H9 (cell line): ENCODE results near the gene WNT9A. TPM values are rescaled to one million over a fixed set of nuclear protein-coding genes. Genes with fewer than 3 reads are reported as not detected.

Experiments
- DNase-seq: peaks from one replicate; pipeline ENCODE4 v3.0.0-alpha.2; 2017
- H2AFZ ChIP-seq: one replicate; pipeline ENCODE4 v1.6.1; 2013; ENCODE audit warnings: mild to moderate bottlenecking, low read length, control low read depth, moderate library complexity
- H2AK5ac ChIP-seq: 2 replicates; pipeline ENCODE4 v1.6.1; 2013; ENCODE audit warnings: low read length, control low read depth, mixed read lengths; ENCODE audit not compliant: insufficient read length
- H2BK120ac ChIP-seq: one replicate; pipeline ENCODE4 v1.6.1; 2013; ENCODE audit warnings: low read depth, mild to moderate bottlenecking, low read length, control low read depth, inconsistent platforms; ENCODE audit not compliant: poor library complexity, severe bottlenecking
- H2BK12ac ChIP-seq: 2 replicates; pipeline ENCODE4 v1.6.1; 2013; ENCODE audit warnings: low read length, control low read depth, mixed read lengths, low read depth; ENCODE audit not compliant: insufficient read length
- H2BK15ac ChIP-seq: 2 replicates; pipeline ENCODE4 v1.6.1; 2013; ENCODE audit warnings: low read depth, low read length, control low read depth
- H2BK20ac ChIP-seq: one replicate; pipeline ENCODE4 v1.6.1; 2013; ENCODE audit warnings: low read depth, mild to moderate bottlenecking, low read length, control low read depth, inconsistent platforms; ENCODE audit not compliant: poor library complexity, severe bottlenecking
- H2BK5ac ChIP-seq: 2 replicates; pipeline ENCODE4 v1.6.1; 2013; ENCODE audit warnings: low read length, control low read depth, mixed read lengths; ENCODE audit not compliant: insufficient read length
- H3K14ac ChIP-seq: 2 replicates; pipeline ENCODE4 v1.6.1; 2013; ENCODE audit warnings: low read length, control low read depth; ENCODE audit not compliant: insufficient read depth
- H3K18ac ChIP-seq: 2 replicates; pipeline ENCODE4 v1.6.1; 2013; ENCODE audit warnings: low read depth, mild to moderate bottlenecking, mixed read lengths, low read length, control low read depth; ENCODE audit not compliant: insufficient read length
- H3K23ac ChIP-seq: 2 replicates; pipeline ENCODE4 v1.6.1; 2013; ENCODE audit warnings: low read length, control low read depth, mixed read lengths, low read depth; ENCODE audit not compliant: insufficient read length
- H3K23me2 ChIP-seq: 2 replicates; pipeline ENCODE4 v1.6.1; 2013; ENCODE audit warnings: low read depth, mild to moderate bottlenecking, mixed read lengths, low read length, control low read depth; ENCODE audit not compliant: insufficient read length, poor library complexity, severe bottlenecking
- H3K27ac ChIP-seq: 2 replicates; pipeline ENCODE4 v1.5.1; 2013; ENCODE audit warnings: low read length, control low read depth, mixed read lengths, low read depth; ENCODE audit not compliant: insufficient read length
- H3K27me3 ChIP-seq: 2 replicates; pipeline ENCODE4 v1.6.1; 2013; ENCODE audit warnings: low read length, control low read depth, inconsistent platforms; ENCODE audit not compliant: insufficient read depth
- H3K4ac ChIP-seq: 2 replicates; pipeline ENCODE4 v1.6.1; 2013; ENCODE audit warnings: low read depth, mild to moderate bottlenecking, control low read depth, inconsistent platforms, low read length, moderate library complexity
- H3K4me1 ChIP-seq: 2 replicates; pipeline ENCODE4 v1.6.1; 2013; ENCODE audit warnings: low read length, control low read depth, inconsistent platforms; ENCODE audit not compliant: insufficient read depth
- H3K4me2 ChIP-seq: 2 replicates; pipeline ENCODE4 v1.6.1; 2013; ENCODE audit warnings: low read length, control low read depth, mixed read lengths; ENCODE audit not compliant: insufficient read length, insufficient read depth
- H3K56ac ChIP-seq: 2 replicates; pipeline ENCODE4 v1.6.1; 2013; ENCODE audit warnings: low read depth, mild to moderate bottlenecking, mixed read lengths, low read length, control low read depth; ENCODE audit not compliant: insufficient read length
- H3K79me1 ChIP-seq: 2 replicates; pipeline ENCODE4 v1.6.1; 2013; ENCODE audit warnings: low read depth, mild to moderate bottlenecking, moderate library complexity, low read length, control low read depth, inconsistent platforms; ENCODE audit not compliant: insufficient read depth, poor library complexity, severe bottlenecking
- H3K79me2 ChIP-seq: 2 replicates; pipeline ENCODE4 v1.6.1; 2013; ENCODE audit warnings: low read length, control low read depth, inconsistent platforms; ENCODE audit not compliant: insufficient read depth
- H3K9ac ChIP-seq: 2 replicates; pipeline ENCODE4 v1.6.1; 2013; ENCODE audit warnings: low read length, control low read depth, mixed read lengths; ENCODE audit not compliant: insufficient read length; ENCODE audit errors: extremely low read depth
- H3K9me3 ChIP-seq: one replicate; pipeline ENCODE4 v1.6.1; 2013; ENCODE audit warnings: low read depth, low read length, inconsistent platforms; ENCODE audit not compliant: control insufficient read depth
- H3T11ph ChIP-seq: one replicate; pipeline ENCODE4 v1.6.1; 2013; ENCODE audit warnings: mild to moderate bottlenecking, low read length, control low read depth, inconsistent platforms
- H4K20me1 ChIP-seq: one replicate; pipeline ENCODE4 v1.6.1; 2013; ENCODE audit not compliant: control insufficient read depth, insufficient read length, insufficient read depth
- H4K5ac ChIP-seq: 2 replicates; pipeline ENCODE4 v1.6.1; 2013; ENCODE audit warnings: low read depth, mild to moderate bottlenecking, mixed read lengths, low read length, control low read depth; ENCODE audit not compliant: insufficient read length
- H4K8ac ChIP-seq: replicated peaks from 2 replicates; pipeline ENCODE4 v1.6.1; 2013; ENCODE audit warnings: low read length, control low read depth, mixed read lengths, low read depth; ENCODE audit not compliant: insufficient read length
- H4K91ac ChIP-seq: 2 replicates; pipeline ENCODE4 v1.6.1; 2013; ENCODE audit warnings: low read depth, mild to moderate bottlenecking, moderate library complexity, mixed read lengths, low read length, control low read depth; ENCODE audit not compliant: insufficient read length
- H3K27ac Mint-ChIP-seq, 3 experiments: 2 replicates in 2 of 3; 3 replicates in 1 of 3; pipeline ENCODE4 v1.8.0; 2020 to 2021; ENCODE audit warnings: mixed read lengths in 3 of 3, mild to moderate bottlenecking in 1 of 3, moderate library complexity in 1 of 3
- H3K27me3 Mint-ChIP-seq: 2 replicates; pipeline ENCODE4 v1.8.0; 2021; ENCODE audit warnings: low read depth, mild to moderate bottlenecking, moderate library complexity, mixed read lengths
- H3K36me3 Mint-ChIP-seq, 3 experiments: 2 replicates in 2 of 3; 3 replicates in 1 of 3; pipeline ENCODE4 v1.8.0; 2020 to 2021; ENCODE audit warnings: low read depth in 3 of 3, mixed read lengths in 3 of 3; ENCODE audit not compliant: insufficient read depth in 1 of 3
- H3K4me1 Mint-ChIP-seq, 2 experiments: 2 replicates each; pipeline ENCODE4 v1.8.0; 2020; ENCODE audit warnings: mixed read lengths in 2 of 2
- H3K4me3 Mint-ChIP-seq, 2 experiments: 2 replicates in 1 of 2; 3 replicates in 1 of 2; pipeline ENCODE4 v1.8.0; 2020 to 2021; ENCODE audit warnings: mild to moderate bottlenecking in 2 of 2, mixed read lengths in 2 of 2, moderate library complexity in 1 of 2
- H3K9me3 Mint-ChIP-seq, 2 experiments: 2 replicates in 1 of 2; 3 replicates in 1 of 2; pipeline ENCODE4 v1.8.0; 2020; ENCODE audit warnings: mild to moderate bottlenecking in 2 of 2, mixed read lengths in 2 of 2, moderate library complexity in 1 of 2
- WGBS: extraction: QIAGEN DNeasy Blood & Tissue Kit; methylation state at CpG from one replicate; pipeline ENCODE4 v1.1.7; 2013; ENCODE audit warnings: missing lambda C conversion rate, low lambda C conversion rate, mixed read lengths; ENCODE audit not compliant: insufficient read length; ENCODE audit errors: extremely low coverage; 5-methylcytosine and 5-hydroxymethylcytosine counted together
- total RNA-seq: library from RNA; stranded (reverse); gene quantifications from 2 replicates; pipeline ENCODE4 v1.2.1, GENCODE V29; 2021
- TF ChIP-seq, protein P1 (sequence below): fragments of 200-600 bp; sonication (generic); conservative IDR thresholded peaks from 3 replicates; pipeline ENCODE4 v1.8.0; 2021; ENCODE audit warnings: antibody characterized with exemption, mild to moderate bottlenecking

WNT9A gene
- total RNA-seq, 1 experiment from 2014 or later: 0.77 TPM

GRCh38 chr1:227939791-227940771 lies 7.7 kb downstream of the WNT9A start:
- Histone ChIP-seq H2BK20ac (no peak overlapping the region), H3K9ac (no peak overlapping the region), H3K23me2 (no peaks in the 10 kb centered on the region), H3K27ac (no peak overlapping the region), H3K23ac (no peak overlapping the region), H2BK15ac (no peak overlapping the region), H2AK5ac (no peak overlapping the region), H4K5ac (no peak overlapping the region), H3K18ac (no peak overlapping the region), H3T11ph (no peak overlapping the region), H3K14ac (no peak overlapping the region), H4K91ac (no peak overlapping the region), H3K79me2 (no peaks in the 10 kb centered on the region), H3K4me1 (no peaks in the 10 kb centered on the region), H2BK12ac (no peak overlapping the region), H4K8ac (no peak overlapping the region), H3K27me3 (no peaks in the 10 kb centered on the region), H3K9me3 (no peaks in the 10 kb centered on the region), H3K79me1 (no peaks in the 10 kb centered on the region), H3K4me2 (no peak overlapping the region), H2AFZ (no peak overlapping the region), H3K4ac (no peak overlapping the region), H2BK120ac (no peak overlapping the region), H4K20me1 (no peaks in the 10 kb centered on the region), H3K56ac (no peak overlapping the region), H2BK5ac (no peak overlapping the region)
- DNase-seq: no peak
- H3K9me3 Mint-ChIP-seq: no peaks in the 10 kb centered on the region
- H3K4me1 Mint-ChIP-seq: peaks cover 2 to 3% of the 10 kb centered on the region in 2 experiments; a peak in 1 of 4 replicates
- no peak overlapping the region for H3K27ac Mint-ChIP-seq
- WGBS: no CpG with 5 or more reads among the region's 20 CpGs
- TF ChIP-seq, protein P1, sequence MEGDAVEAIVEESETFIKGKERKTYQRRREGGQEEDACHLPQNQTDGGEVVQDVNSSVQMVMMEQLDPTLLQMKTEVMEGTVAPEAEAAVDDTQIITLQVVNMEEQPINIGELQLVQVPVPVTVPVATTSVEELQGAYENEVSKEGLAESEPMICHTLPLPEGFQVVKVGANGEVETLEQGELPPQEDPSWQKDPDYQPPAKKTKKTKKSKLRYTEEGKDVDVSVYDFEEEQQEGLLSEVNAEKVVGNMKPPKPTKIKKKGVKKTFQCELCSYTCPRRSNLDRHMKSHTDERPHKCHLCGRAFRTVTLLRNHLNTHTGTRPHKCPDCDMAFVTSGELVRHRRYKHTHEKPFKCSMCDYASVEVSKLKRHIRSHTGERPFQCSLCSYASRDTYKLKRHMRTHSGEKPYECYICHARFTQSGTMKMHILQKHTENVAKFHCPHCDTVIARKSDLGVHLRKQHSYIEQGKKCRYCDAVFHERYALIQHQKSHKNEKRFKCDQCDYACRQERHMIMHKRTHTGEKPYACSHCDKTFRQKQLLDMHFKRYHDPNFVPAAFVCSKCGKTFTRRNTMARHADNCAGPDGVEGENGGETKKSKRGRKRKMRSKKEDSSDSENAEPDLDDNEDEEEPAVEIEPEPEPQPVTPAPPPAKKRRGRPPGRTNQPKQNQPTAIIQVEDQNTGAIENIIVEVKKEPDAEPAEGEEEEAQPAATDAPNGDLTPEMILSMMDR: no peak
- H3K4me3 Mint-ChIP-seq: no peak overlapping the region
- H3K36me3 Mint-ChIP-seq: peaks cover 0 to 5% (median 3%) of the 10 kb centered on the region in 3 experiments; a peak in 2 of 7 replicates
- no peaks in the 10 kb centered on the region for H3K27me3 Mint-ChIP-seq
